Activated T-helper 1 cell treated with Interleukin-2 at 50 U/mL for 16 hours (primary cell): Measurements from ENCODE around the gene NLRP3.
"Not testable (repeated sequence)": the region's sequence is repeated elsewhere in the genome, so short reads cannot be mapped to it uniquely, and the experiment has no call there.

Source experiments
- DNase-seq: peaks from one replicate; pipeline ENCODE4 v3.0.0-alpha.2; 2020; ENCODE audit warnings: low read depth

The NLRP3 gene

DNA sequence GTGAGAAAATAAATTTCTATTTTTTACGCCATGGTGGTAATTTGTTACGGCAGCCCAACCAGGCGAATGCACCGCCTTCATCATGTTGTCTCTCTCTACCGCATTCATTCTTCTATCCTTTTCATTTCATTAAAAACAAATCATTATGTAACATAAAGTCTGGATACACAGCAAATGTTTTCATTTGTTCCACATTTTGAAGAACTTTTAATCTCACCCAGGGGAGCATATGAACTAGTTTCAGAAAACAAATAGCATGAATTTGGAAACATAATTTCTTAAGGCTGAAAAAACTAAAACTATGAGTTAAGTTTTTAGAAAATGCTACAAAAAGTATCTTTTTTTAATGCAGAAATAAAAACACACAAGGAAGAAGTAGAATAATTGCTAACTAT lies 53.2 kb downstream of the NLRP3 start:
- no peak for DNase-seq

DNA sequence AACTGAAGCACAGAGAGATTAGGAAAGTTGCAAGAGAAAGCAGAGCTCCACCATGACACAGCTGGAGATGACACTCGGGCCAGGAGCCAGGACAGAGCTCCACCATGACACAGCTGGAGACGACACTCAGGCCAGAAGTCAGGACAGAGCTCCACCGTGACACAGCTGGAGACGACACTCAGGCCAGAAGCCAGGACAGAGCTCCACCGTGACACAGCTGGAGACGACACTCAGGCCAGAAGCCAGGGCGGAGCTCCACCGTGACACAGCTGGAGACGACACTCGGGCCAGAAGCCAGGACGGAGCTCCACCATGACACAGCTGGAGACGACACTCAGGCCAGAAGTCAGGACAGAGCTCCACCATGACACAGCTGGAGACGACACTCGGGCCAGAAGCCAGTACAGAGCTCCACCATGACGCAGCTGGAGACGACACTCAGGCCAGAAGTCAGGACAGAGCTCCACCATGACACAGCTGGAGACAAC lies 55.0 kb downstream of the NLRP3 start:
- not testable (repeated sequence) for DNase-seq

DNA sequence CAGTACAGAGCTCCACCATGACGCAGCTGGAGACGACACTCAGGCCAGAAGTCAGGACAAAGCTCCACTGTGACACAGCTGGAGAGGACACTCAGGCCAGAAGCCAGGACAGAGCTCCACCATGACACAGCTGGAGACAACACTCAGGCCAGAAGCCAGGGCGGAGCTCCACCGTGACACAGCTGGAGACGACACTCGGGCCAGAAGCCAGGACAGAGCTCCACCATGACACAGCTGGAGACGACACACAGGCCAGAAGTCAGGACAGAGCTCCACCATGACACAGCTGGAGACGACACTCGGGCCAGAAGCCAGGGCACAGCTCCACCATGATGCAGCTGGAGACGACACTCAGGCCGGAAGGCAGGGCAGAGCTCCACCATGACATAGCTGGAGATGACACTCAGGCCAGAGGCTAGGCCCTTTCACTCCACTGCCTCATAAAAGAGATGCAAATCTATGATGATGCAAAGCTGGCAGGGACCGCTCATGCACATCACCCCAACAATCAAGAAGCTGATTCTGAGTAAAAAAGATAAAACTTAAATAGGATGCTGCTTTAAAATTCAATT lies 55.6 kb downstream of the NLRP3 start:
- no peak for DNase-seq

DNA sequence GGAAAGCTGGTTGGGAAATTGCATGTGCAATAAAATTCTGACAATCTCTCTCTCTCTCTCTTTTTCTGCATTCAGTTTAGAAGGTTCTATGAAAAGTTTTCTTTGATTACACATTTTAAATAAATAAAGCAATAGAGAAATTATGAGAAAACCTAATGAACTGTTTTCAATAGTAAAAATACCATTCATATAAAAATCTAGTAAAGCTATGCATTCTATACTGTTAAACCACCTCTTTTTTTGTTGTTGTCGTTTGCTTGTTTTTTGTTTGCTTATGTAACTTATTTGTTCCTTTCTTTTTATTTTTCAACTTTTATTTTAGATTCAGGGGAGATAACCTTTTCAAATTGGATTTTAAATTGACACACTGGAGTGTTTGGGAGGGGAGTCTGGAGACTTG lies 56.1 kb downstream of the NLRP3 start:
- DNase-seq = no peak

DNA sequence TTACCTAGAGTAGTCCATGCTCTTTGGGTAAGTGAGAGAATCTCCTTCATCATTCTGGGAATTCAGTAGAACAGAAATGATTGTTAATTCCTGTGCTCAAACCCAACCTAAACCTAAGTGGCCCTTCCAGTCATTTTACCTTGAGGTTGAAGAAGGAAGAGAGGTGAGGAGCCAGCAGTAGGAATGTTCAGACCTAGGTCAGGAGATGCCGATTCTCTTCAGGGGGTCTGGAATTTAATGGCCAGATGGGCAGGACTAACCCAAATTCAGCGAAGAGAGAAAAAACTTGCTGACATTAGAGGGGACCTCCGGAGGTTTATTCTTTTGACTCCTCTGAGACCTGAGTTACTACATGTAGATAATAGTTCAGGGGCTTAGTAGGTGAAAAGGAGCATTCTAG lies 58.4 kb downstream of the NLRP3 start:
- DNase-seq = no peak

DNA sequence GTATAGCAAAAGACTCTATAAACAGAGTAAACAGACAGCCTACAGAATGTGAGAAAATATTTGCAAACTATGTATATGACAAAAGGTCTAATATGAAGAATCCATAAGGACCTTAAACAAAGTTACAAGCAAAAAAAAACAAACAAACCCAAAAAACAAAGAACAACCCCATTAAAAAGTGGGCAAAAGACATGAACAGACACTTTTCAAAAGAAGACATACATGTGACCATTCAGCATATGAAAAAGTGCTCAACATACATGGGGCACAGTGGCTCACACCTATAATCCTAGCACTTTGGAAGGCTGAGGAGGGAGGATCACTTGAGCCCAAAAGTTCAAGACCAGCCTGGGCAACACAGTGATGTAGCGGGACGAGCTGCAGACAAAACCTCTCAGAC lies 59.8 kb downstream of the NLRP3 start:
- no peak for DNase-seq

DNA sequence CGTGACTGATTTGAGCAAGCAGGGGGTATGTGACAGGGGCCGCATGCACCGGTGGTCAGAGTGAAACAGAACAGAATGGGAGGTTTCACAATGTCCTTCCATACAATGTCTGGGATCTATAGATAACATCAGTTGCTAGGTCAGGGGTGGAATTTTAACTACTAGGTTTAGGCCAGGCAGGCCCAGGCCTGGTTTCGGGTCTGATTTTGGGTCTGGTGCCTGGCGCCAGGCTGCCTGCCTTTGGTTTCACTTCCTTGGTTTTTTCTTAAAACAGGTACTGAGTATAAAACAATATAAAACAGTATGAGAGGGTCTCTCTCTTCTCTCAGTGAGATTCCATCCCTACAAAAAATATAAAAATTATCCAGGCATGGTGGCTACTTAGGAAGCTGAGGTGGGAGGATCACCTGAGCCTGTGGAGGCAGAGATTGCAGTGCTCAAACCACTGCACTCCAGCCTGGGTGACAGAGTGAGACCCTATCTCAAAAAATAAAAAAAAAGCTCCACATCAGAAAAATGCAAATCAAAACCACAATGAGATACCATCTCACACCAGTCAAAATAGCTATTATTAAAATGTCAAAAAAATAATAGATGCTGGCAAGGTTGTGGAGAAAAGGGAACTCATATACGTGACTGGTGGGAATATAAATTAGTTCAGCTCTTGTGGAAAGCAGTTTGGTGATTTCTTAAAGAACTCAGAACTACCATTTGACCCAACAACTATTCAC lies 60.5 kb downstream of the NLRP3 start:
- DNase-seq = not testable (repeated sequence)

DNA sequence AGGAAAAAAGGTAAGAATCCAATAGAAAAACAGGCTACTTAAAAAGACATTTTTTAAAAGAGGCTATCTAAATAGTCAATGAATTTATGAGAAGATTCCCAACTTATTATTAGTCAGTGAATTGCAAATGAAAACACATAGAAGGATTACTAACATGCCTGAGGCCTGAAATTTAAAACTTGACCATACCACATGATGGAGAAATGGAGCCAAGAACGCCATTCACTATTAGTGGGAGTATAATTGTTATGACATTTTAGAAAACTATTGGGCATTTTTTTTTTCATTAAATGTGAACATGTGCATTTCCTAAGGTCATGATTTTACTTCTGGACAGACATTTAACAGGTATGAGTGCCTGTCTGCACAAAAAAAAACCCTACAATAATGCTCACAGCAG lies 66.8 kb downstream of the NLRP3 start:
- DNase-seq = no peak

DNA sequence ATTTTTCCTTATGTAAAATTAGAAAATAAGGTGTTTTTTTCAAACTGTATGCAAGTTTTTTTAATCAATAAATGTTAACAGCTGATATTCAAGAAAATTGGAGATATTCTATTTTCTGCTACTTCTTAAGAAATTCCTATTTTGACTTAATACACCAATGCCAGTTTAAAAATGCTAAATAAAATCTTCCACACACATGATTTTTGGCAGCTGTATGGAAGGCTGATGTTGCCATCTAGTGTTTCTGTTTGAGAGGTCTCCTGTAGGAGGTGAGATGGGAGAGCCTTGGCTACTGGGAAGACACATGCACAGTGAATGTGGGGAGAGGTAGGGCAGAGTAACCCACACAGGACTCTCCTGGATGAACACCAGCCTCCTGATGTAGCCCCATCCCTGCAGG lies 71.1 kb downstream of the NLRP3 start:
- DNase-seq = no peak

DNA sequence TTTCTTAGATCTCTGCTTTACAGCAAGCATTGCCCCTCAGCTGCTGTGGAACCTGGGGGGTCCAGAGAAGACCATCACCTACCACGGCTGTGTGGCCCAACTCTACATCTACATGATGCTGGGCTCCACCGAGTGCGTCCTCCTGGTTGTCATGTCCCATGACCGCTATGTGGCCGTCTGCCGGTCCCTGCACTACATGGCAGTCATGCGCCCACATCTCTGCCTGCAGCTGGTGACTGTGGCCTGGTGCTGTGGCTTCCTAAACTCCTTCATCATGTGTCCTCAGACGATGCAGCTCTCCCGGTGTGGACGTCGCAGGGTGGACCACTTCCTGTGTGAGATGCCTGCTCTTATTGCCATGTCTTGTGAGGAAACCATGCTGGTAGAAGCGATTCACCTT lies 75.4 kb downstream of the NLRP3 start:
- DNase-seq = no peak

DNA sequence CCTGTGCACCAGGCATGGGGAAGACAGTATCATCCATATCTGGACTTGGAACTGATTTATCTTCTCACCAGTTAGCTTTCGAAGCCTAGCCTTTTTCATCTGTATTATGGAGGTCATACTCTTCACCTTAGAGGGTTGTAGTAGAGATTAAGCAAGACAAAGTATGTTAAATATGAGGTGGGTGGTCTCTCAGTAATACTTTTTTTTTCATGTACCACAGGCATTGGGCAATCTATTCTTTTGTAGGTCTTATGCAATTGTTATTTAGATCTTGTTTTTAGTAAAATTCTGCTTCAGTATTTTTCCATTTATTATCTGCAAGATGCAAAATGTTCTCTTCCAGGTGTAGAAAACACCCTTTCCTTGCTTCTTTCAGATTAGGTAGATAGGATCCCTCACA lies 77.1 kb downstream of the NLRP3 start:
- no peak for DNase-seq

DNA sequence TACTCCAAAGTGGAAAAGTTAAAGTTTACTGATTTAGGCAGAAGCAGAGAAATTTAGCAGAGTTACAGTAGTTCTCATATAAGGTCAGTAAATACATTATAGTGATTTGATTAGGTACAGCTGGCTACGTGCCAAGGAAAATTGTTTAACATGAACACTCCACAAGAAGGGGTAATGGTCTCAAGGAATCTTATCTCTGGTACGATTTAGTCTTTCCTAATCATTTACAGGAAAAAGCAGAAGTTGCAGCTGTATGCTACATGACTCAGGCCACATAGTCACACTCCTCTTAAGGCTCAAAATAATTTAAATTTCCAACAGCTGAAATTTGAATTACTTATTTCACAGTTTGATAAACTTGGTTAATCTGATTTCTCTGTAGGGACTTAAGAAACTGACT lies 78.8 kb downstream of the NLRP3 start:
- DNase-seq = no peak

DNA sequence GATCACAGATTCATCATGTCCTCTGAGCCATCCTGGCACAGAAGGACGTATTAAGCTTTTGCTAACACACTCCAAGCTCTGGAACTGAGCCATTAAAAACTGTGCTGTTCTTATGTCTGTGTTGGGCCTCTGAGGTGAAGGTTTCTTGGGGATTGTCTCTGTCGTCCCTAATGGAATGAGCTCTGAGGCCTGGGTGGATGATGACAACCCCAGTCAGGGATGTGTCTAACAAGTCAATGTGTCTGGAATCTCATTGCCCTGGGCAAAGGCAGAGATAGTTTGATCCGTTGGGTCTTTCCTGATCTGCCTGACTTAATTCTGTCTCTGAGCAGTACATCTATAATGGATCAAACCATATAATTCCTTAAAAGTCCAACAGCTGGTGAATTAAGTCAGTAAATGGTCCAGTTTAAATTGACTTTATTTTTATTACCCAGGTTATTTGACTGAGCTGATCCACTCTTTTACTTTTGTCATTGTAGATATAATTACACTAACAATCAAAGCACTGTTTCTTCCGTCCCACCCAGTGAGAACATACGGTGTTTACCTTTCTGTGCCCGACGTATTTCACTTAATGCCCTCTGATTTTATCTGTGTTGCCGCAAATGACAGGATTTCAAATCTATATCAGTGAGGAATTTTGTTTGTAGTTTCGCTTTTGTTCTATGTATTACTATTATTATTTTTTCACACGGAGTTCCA lies 80.8 kb downstream of the NLRP3 start:
- DNase-seq = no peak
